Neural cell (in vitro differentiated cells): ENCODE measurements around the gene SIRPG. TPM values are rescaled to one million over a fixed set of nuclear protein-coding genes. Genes with fewer than 3 reads are reported as not detected.

ENCODE experiments used
- H2AFZ ChIP-seq: fragments of 200-600, 300-800 bp; sonication (generic), shearing (Covaris generic); 2 replicates; pipeline ENCODE4 v1.6.0; 2014; ENCODE audit warnings: low read depth, mild to moderate bottlenecking, antibody characterized with exemption, low read length, moderate library complexity
- H3F3A ChIP-seq: fragments of 200-600 bp; shearing (Covaris generic); 2 replicates; pipeline ENCODE4 v1.6.1; 2016; ENCODE audit warnings: mild to moderate bottlenecking, moderate library complexity, mixed read lengths, antibody characterized with exemption, low read length; ENCODE audit not compliant: insufficient read depth, poor library complexity, severe bottlenecking
- H3K27ac ChIP-seq: fragments of 200-600, 300-800 bp; sonication (generic), shearing (Covaris generic); 2 replicates; pipeline ENCODE4 v1.5.1; 2014; ENCODE audit warnings: mild to moderate bottlenecking, low read length, moderate library complexity
- H3K27me3 ChIP-seq: fragments of 300-800, 200-600 bp; sonication (generic), shearing (Covaris generic); 2 replicates; pipeline ENCODE4 v1.6.0; 2014; ENCODE audit warnings: mild to moderate bottlenecking, low read depth, low read length, moderate library complexity; ENCODE audit not compliant: insufficient read depth
- H3K36me3 ChIP-seq: fragments of 300-800, 200-600 bp; sonication (generic), shearing (Covaris generic); 2 replicates; pipeline ENCODE4 v1.5.1; 2014; ENCODE audit warnings: mild to moderate bottlenecking, antibody characterized with exemption, low read length, moderate library complexity; ENCODE audit not compliant: insufficient read depth
- H3K4me2 ChIP-seq: fragments of 300-800, 200-600 bp; sonication (generic), shearing (Covaris generic); 2 replicates; pipeline ENCODE4 v1.6.0; 2014; ENCODE audit warnings: mild to moderate bottlenecking, low read length
- H3K4me3 ChIP-seq: fragments of 300-800, 200-600 bp; sonication (generic), shearing (Covaris generic); 2 replicates; pipeline ENCODE4 v1.5.1; 2014; ENCODE audit warnings: mild to moderate bottlenecking, low read length, moderate library complexity
- H3K79me2 ChIP-seq: fragments of 200-600 bp; shearing (Covaris generic); replicated peaks from 2 replicates; pipeline ENCODE4 v1.6.0; 2014; ENCODE audit warnings: mild to moderate bottlenecking, low read length, moderate library complexity; ENCODE audit not compliant: insufficient read depth
- H3K9ac ChIP-seq: fragments of 300-800, 200-600 bp; sonication (generic), shearing (Covaris generic); 2 replicates; pipeline ENCODE4 v1.6.1; 2016; ENCODE audit warnings: mild to moderate bottlenecking, low read length, mixed read lengths
- H3K9me2 ChIP-seq: fragments of 200-600 bp; shearing (Covaris generic); 2 replicates; pipeline ENCODE4 v1.6.1; 2016; ENCODE audit warnings: mild to moderate bottlenecking, low read length, mixed read lengths; ENCODE audit not compliant: insufficient read depth
- H3K9me3 ChIP-seq: fragments of 200-600, 300-800 bp; sonication (generic), shearing (Covaris generic); 2 replicates; pipeline ENCODE4 v1.6.1; 2016; ENCODE audit warnings: mild to moderate bottlenecking, mixed run types, low read length, moderate library complexity, mixed read lengths
- H4K20me1 ChIP-seq: fragments of 200-600 bp; shearing (Covaris generic); 2 replicates; pipeline ENCODE4 v1.6.1; 2016; ENCODE audit warnings: mild to moderate bottlenecking, mixed run types; ENCODE audit not compliant: insufficient read depth
- CTCF ChIP-seq: fragments of 450-650 bp; IDR thresholded peaks from 2 replicates; pipeline ENCODE4 v1.5.1; 2014; ENCODE audit warnings: antibody characterized with exemption, mild to moderate bottlenecking, moderate library complexity; ENCODE audit not compliant: poor library complexity, severe bottlenecking
- EP300 ChIP-seq: fragments of 450-650 bp; conservative IDR thresholded peaks from 2 replicates; pipeline ENCODE4 v1.6.1; 2014; ENCODE audit warnings: antibody characterized with exemption, mild to moderate bottlenecking, moderate library complexity; ENCODE audit not compliant: poor library complexity, severe bottlenecking
- EZH2 ChIP-seq: fragments of 200-600, 300-800 bp; shearing (Covaris generic), sonication (generic); IDR thresholded peaks from 2 replicates; pipeline ENCODE4 v1.6.1; 2014; ENCODE audit warnings: antibody characterized with exemption, low read length, borderline replicate concordance, mild to moderate bottlenecking; ENCODE audit not compliant: insufficient read depth, poor library complexity, severe bottlenecking
- MXI1 ChIP-seq: fragments of 450-650 bp; conservative IDR thresholded peaks from 2 replicates; pipeline ENCODE4 v1.6.1; 2014; ENCODE audit warnings: antibody characterized with exemption, mild to moderate bottlenecking; ENCODE audit not compliant: poor library complexity, severe bottlenecking
- POLR2AphosphoS5 ChIP-seq: IDR thresholded peaks from 2 replicates; pipeline ENCODE4 v1.6.1; 2012
- RAD21 ChIP-seq: fragments of 450-650 bp; conservative IDR thresholded peaks from 2 replicates; pipeline ENCODE4 v1.6.1; 2014; ENCODE audit warnings: antibody characterized with exemption, mild to moderate bottlenecking, moderate library complexity
- REST ChIP-seq: IDR thresholded peaks from 2 replicates; pipeline ENCODE4 v1.6.1; 2012; ENCODE audit warnings: borderline replicate concordance
- SMC3 ChIP-seq: fragments of 450-650 bp; conservative IDR thresholded peaks from 2 replicates; pipeline ENCODE4 v1.6.1; 2014; ENCODE audit warnings: antibody characterized with exemption, mild to moderate bottlenecking, moderate library complexity; ENCODE audit not compliant: poor library complexity
- TAF1 ChIP-seq: IDR thresholded peaks from 2 replicates; pipeline ENCODE4 v1.6.1; 2012; ENCODE audit warnings: low read depth
- polyA plus RNA-seq: library from polyadenylated mRNA; depleted of rRNA; stranded (reverse); fragments of >200 nt; gene quantifications from 2 replicates; pipeline ENCODE4 v1.2.3, GENCODE V29; 2014

The SIRPG gene
- polyA plus RNA-seq, 1 donor from 2014 or later: not detected

GRCh38 chr20:1700990-1701389, 43.4 kb upstream of the SIRPG start:
- no peak overlapping the region for H3K4me2 ChIP-seq
- H3K79me2 ChIP-seq: no peaks in the 10 kb centered on the region
- no peak overlapping the region for H2AFZ ChIP-seq
- H4K20me1 ChIP-seq: no peaks in the 10 kb centered on the region
- TF ChIP-seq POLR2AphosphoS5 (no peak), MXI1 (no peak)
- no peaks in the 10 kb centered on the region for H3K27me3 ChIP-seq
- H3F3A ChIP-seq: no peaks in the 10 kb centered on the region
- no peak overlapping the region for H3K27ac ChIP-seq
- H3K4me3 ChIP-seq: no peak overlapping the region
- no peaks in the 10 kb centered on the region for H3K36me3 ChIP-seq
- H3K9ac ChIP-seq: no peak overlapping the region
- no peaks in the 10 kb centered on the region for H3K9me2 ChIP-seq
- H3K9me3 ChIP-seq: peaks cover 2% of the 10 kb centered on the region

GRCh38 chr20:1697592-1697991, 40.0 kb upstream of the SIRPG start:
- H3K4me2 ChIP-seq: no peak overlapping the region
- H3F3A ChIP-seq: no peaks in the 10 kb centered on the region
- H3K9me2 ChIP-seq: no peaks in the 10 kb centered on the region
- H3K9me3 ChIP-seq: no peaks in the 10 kb centered on the region
- H3K79me2 ChIP-seq: no peaks in the 10 kb centered on the region
- no peak overlapping the region for H3K4me3 ChIP-seq
- H3K9ac ChIP-seq: no peak overlapping the region
- no peak overlapping the region for H2AFZ ChIP-seq
- no peaks in the 10 kb centered on the region for H3K27me3 ChIP-seq
- H4K20me1 ChIP-seq: no peaks in the 10 kb centered on the region
- no peaks in the 10 kb centered on the region for H3K36me3 ChIP-seq
- H3K27ac ChIP-seq: no peak overlapping the region
- TF ChIP-seq EZH2: no peak
- TF ChIP-seq EP300: no peak
- TF ChIP-seq REST: no peak
- no peak for TF ChIP-seq TAF1
- no peak for TF ChIP-seq POLR2AphosphoS5
- no peak for TF ChIP-seq MXI1
- no peak for TF ChIP-seq CTCF
- no peak for TF ChIP-seq RAD21
- TF ChIP-seq SMC3: no peak
